Measurements from ENCODE around the gene SFMBT1. TPM values are rescaled to one million over a fixed set of nuclear protein-coding genes. Genes with fewer than 3 reads are reported as not detected.

Gene SFMBT1
- total RNA-seq, 2 experiments from 2014 or later = 12.9 to 18.1 TPM

- H3K4me3 ChIP-seq (ENCODE audit: low read depth, low read length, poor library complexity, severe bottlenecking) = no peak overlapping the region
- BruUV-seq (replicated peaks) = no TSS peak
Measured at GRCh38 chr3:53071882-53072431, 26.1 kb upstream of the SFMBT1 start.

GRCh38 chr3:53069422-53070068, 23.7 kb upstream of the SFMBT1 start:
- H3K27ac ChIP-seq (ENCODE audit: low read depth, low read length, poor library complexity, severe bottlenecking) = no peak overlapping the region
- no peak overlapping the region for H3K4me2 ChIP-seq (ENCODE audit: low read length)
- no peaks in the 10 kb centered on the region for H3K79me2 ChIP-seq (ENCODE audit: insufficient read depth, low read depth, low read length)
- intact Hi-C loops (cut with micrococcal nuclease; ENCODE audit: unreplicated experiment) = loop anchor here (5.0 kb wide), 1 partner anchor 327 kb away; no protein-coding TSS in a partner anchor
- POLR2A ChIA-PET = interaction anchor here (0.5 kb wide), 1 partner anchor 342 kb away, joined by 4 read pairs; no protein-coding TSS in a partner anchor
- no peak overlapping the region for H2AFZ ChIP-seq (ENCODE audit: low read length)
- peaks cover 14% of the 10 kb centered on the region for H3K4me1 ChIP-seq (ENCODE audit: insufficient read depth, low read length, poor library complexity, severe bottlenecking)
- H3K9me2 ChIP-seq (ENCODE audit: insufficient read depth, low read length) = no peaks in the 10 kb centered on the region
- CTCF ChIA-PET (ENCODE audit: unreplicated experiment) = no interaction called here
- BruUV-seq (replicated peaks) = no TSS peak
- no peaks in the 10 kb centered on the region for H3K36me3 ChIP-seq (ENCODE audit: insufficient read depth, low read length)
- no peaks in the 10 kb centered on the region for H3K9me3 ChIP-seq (ENCODE audit: low read length)
- no peak for TF ChIP-seq EZH2phosphoT487 (IDR thresholded peaks at IDR 0.05; ENCODE audit: borderline replicate concordance, low read depth, low read length)
- TF ChIP-seq CTCF (conservative IDR thresholded peaks at IDR 0.05; ENCODE audit: low read length) = no peak
- H4K20me1 ChIP-seq (ENCODE audit: insufficient read depth, low read length) = no peaks in the 10 kb centered on the region
- DNase-seq (ENCODE audit: low spot score) = no peak
- no peak overlapping the region for H3K4me3 ChIP-seq (ENCODE audit: low read depth, low read length, poor library complexity, severe bottlenecking)

More at GRCh38 chr3:53071882-53072431, 26.1 kb upstream of the SFMBT1 start:
- Histone ChIP-seq H3K36me3 (ENCODE audit: insufficient read depth, low read length) (no peaks in the 10 kb centered on the region), H3K9me3 (ENCODE audit: low read length) (no peaks in the 10 kb centered on the region), H3K27ac (ENCODE audit: low read depth, low read length, poor library complexity, severe bottlenecking) (no peak overlapping the region), H3K4me2 (ENCODE audit: low read length) (peak overlapping the region; percentile 99; the same call in 1 of the 2 replicates), H3K79me2 (ENCODE audit: insufficient read depth, low read depth, low read length) (no peaks in the 10 kb centered on the region), H3K9me2 (ENCODE audit: insufficient read depth, low read length) (no peaks in the 10 kb centered on the region), H4K20me1 (ENCODE audit: insufficient read depth, low read length) (no peaks in the 10 kb centered on the region), H3K4me1 (ENCODE audit: insufficient read depth, low read length, poor library complexity, severe bottlenecking) (peaks cover 14% of the 10 kb centered on the region), H2AFZ (ENCODE audit: low read length) (peak overlapping the region; percentile 99; the same call in 1 of the 2 replicates)
- TF ChIP-seq EZH2phosphoT487 (IDR thresholded peaks at IDR 0.05; ENCODE audit: borderline replicate concordance, low read depth, low read length) (no peak), CTCF (conservative IDR thresholded peaks at IDR 0.05; ENCODE audit: low read length) (no peak)
- intact Hi-C loops (cut with micrococcal nuclease; ENCODE audit: unreplicated experiment) = loop anchor here (1.0 to 5.0 kb wide), 4 partner anchors 165 to 330 kb away; no protein-coding TSS in a partner anchor
- CTCF ChIA-PET (ENCODE audit: unreplicated experiment) = no interaction called here
- POLR2A ChIA-PET = interaction anchor here (0.6 kb wide), 1 partner anchor 175 kb away, joined by 4 read pairs; no protein-coding TSS in a partner anchor
- DNase-seq (ENCODE audit: low spot score) = no peak

GRCh38 chr3:53068176-53068575, 22.3 kb upstream of the SFMBT1 start:
- no peak overlapping the region for H3K4me2 ChIP-seq (ENCODE audit: low read length)
- CTCF ChIA-PET (ENCODE audit: unreplicated experiment) = no interaction called here
- no peak overlapping the region for H3K27ac ChIP-seq (ENCODE audit: low read depth, low read length, poor library complexity, severe bottlenecking)
- no peak overlapping the region for H3K4me3 ChIP-seq (ENCODE audit: low read depth, low read length, poor library complexity, severe bottlenecking)
- TF ChIP-seq CTCF (conservative IDR thresholded peaks at IDR 0.05; ENCODE audit: low read length) (no peak), EZH2phosphoT487 (IDR thresholded peaks at IDR 0.05; ENCODE audit: borderline replicate concordance, low read depth, low read length) (no peak)
- POLR2A ChIA-PET = no interaction called here
- H3K9me2 ChIP-seq (ENCODE audit: insufficient read depth, low read length) = no peaks in the 10 kb centered on the region
- no peak for DNase-seq (ENCODE audit: low spot score)
- no peaks in the 10 kb centered on the region for H3K36me3 ChIP-seq (ENCODE audit: insufficient read depth, low read length)
- H3K79me2 ChIP-seq (ENCODE audit: insufficient read depth, low read depth, low read length) = no peaks in the 10 kb centered on the region
- H3K9me3 ChIP-seq (ENCODE audit: low read length) = no peaks in the 10 kb centered on the region
- no peaks in the 10 kb centered on the region for H4K20me1 ChIP-seq (ENCODE audit: insufficient read depth, low read length)
- BruUV-seq (replicated peaks) = no TSS peak
- peaks cover 8% of the 10 kb centered on the region for H3K4me1 ChIP-seq (ENCODE audit: insufficient read depth, low read length, poor library complexity, severe bottlenecking)
- intact Hi-C loops (cut with micrococcal nuclease; ENCODE audit: unreplicated experiment) = no loop called here
- H2AFZ ChIP-seq (ENCODE audit: low read length) = no peak overlapping the region

Data from OCI-LY7 (cell line).